Gastrocnemius medialis (tissue), 4 donors: Measurements from ENCODE around the gene FGF13. TPM values are rescaled to one million over a fixed set of nuclear protein-coding genes. Genes with fewer than 3 reads are reported as not detected.
A peak's percentile ranks its signal among the peaks of the same experiment; 100 is the strongest.

Source experiments
- ATAC-seq, 2 donors: fragments of 150-250 bp; one replicate each; pipeline ENCODE4 v1.9.1; 2016
- DNase-seq, 2 donors: peaks; one replicate each; pipeline ENCODE4 v3.0.0-alpha.2; 2019
- H3K27ac ChIP-seq, 4 donors: fragments of 200-600 bp; sonication (generic); 1 replicate in 1 of 4; 2 replicates in 3 of 4; pipeline ENCODE4 v1.5.1; 2016 to 2018; ENCODE audit warnings: mild to moderate bottlenecking in 2 of 4, moderate library complexity in 1 of 4
- H3K27me3 ChIP-seq, 3 donors: fragments of 200-600 bp; sonication (generic) in 2 of 3; 1 replicate in 1 of 3; 2 replicates in 2 of 3; pipeline versions ENCODE4 v1.5.1 to v1.6.0; 2016 to 2019; ENCODE audit warnings: mild to moderate bottlenecking in 1 of 3, moderate library complexity in 1 of 3
- H3K36me3 ChIP-seq, 2 donors: fragments of 200-600 bp; sonication (generic) in 1 of 2; one replicate each; pipeline ENCODE4 v1.5.1; 2017 to 2018
- H3K4me1 ChIP-seq, 2 donors: fragments of 200-600 bp; sonication (generic) in 1 of 2; one replicate each; pipeline ENCODE4 v1.5.1; 2016 to 2017; ENCODE audit warnings: mild to moderate bottlenecking in 2 of 2
- H3K4me3 ChIP-seq, 4 donors: fragments of 200-600 bp; sonication (generic) in 3 of 4; 1 replicate in 1 of 4; 2 replicates in 3 of 4; pipeline ENCODE4 v1.5.1; 2016 to 2019; ENCODE audit warnings: mild to moderate bottlenecking in 2 of 4
- H3K9me3 ChIP-seq, 3 donors: fragments of 200-600 bp; sonication (generic) in 2 of 3; 1 replicate in 1 of 3; 2 replicates in 2 of 3; pipeline ENCODE4 v1.5.1; 2016 to 2019
- POLR2A ChIP-seq, 2 donors: fragments of 450-650 bp; IDR thresholded peaks; one replicate each; pipeline ENCODE4 v1.6.1; 2017; ENCODE audit warnings: antibody characterized with exemption in 2 of 2, mild to moderate bottlenecking in 2 of 2, moderate library complexity in 2 of 2
- in situ Hi-C, 4 donors: fragments of 200-750 bp; cut with MboI; loops; one replicate each; pipeline versions ENCODE4 v1.15.0 to v1.8.0; 2017; ENCODE audit warnings: low sequenced_read_pairs in 4 of 4
- intact Hi-C: fragments of 100-400 bp; cut with DNase I; formaldehyde crosslinking; loops from one replicate; pipeline ENCODE4 v1.15.1; 2023; ENCODE audit warnings: low total_unique reads
- total RNA-seq, 4 donors: library from RNA; depleted of rRNA; stranded (reverse); fragments of >200 nt; gene quantifications; one replicate each; pipeline versions ENCODE4 v1.1.0 to v1.2.3, GENCODE V29; 2016
- TF ChIP-seq, protein P1 (sequence below), 5 experiments: fragments of 450-650 bp in 3 of 5; fragments of 200-600 bp in 2 of 5; sonication (generic) in 2 of 5; IDR thresholded peaks in 4 of 5; conservative IDR thresholded peaks in 1 of 5; 1 replicate in 4 of 5; 2 replicates in 1 of 5; pipeline ENCODE4 v1.5.1; 2016 to 2019; ENCODE audit warnings: antibody characterized with exemption in 5 of 5, mild to moderate bottlenecking in 3 of 5, moderate library complexity in 3 of 5

Gene FGF13
- total RNA-seq = 10 to 100 TPM; 12.5 to 25.0 (median 14.4) TPM

DNA sequence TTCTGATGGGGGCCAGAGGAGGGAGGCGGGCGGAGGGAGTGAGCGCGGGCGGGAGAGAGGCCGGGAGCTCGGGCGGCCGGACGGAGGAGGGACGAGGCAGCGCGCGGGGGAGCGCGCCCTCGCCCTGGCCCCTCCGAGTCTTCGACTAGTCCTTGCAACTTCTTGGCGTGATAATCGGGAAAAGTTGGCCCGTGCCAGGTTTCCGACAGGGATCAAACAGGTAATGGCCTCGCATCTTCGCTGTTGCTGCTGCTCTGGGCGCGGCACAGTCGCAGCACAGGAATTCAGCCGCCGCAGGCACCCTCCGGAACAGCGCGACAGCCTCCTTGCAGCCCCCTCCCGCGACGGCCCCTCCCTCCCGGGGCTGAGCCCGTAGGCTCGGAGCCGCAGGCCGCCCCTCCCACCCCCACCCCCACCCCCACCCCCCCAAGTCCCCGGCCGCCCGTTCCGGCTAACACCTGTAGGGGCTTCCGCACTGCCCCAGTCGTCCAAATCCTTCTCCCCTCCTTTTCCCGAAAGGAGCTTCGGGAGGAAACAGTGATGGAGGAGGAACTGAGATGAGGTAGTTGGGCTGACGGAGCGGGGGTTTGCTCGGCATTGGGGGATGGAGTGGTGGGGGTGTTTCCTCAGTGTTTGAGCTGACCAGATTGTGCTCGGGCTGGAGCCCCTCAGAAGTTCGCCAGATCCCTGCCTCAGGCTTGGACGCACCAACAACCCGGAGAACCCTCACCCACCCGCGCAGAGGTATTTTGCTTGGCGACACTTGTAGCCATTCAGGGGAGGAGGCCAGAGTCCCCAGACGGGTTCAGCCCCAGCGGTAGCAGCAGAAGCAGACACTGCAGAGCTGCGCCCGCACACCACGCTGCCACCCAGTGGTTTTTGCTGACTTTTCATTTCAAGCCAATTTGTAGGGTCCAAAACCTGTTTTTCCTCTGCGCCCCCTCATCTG is at the start of gene FGF13:
TSS of gene FGF13 (minus strand) at position 319 of the 949 bp plus-strand sequence. CDS start 714 bp downstream, outside the sequence.
- no peak for TF ChIP-seq POLR2A (IDR thresholded peaks at IDR 0.05)
- TF ChIP-seq, protein P1, sequence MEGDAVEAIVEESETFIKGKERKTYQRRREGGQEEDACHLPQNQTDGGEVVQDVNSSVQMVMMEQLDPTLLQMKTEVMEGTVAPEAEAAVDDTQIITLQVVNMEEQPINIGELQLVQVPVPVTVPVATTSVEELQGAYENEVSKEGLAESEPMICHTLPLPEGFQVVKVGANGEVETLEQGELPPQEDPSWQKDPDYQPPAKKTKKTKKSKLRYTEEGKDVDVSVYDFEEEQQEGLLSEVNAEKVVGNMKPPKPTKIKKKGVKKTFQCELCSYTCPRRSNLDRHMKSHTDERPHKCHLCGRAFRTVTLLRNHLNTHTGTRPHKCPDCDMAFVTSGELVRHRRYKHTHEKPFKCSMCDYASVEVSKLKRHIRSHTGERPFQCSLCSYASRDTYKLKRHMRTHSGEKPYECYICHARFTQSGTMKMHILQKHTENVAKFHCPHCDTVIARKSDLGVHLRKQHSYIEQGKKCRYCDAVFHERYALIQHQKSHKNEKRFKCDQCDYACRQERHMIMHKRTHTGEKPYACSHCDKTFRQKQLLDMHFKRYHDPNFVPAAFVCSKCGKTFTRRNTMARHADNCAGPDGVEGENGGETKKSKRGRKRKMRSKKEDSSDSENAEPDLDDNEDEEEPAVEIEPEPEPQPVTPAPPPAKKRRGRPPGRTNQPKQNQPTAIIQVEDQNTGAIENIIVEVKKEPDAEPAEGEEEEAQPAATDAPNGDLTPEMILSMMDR (IDR thresholded peaks at IDR 0.05 in 4 of 5, conservative IDR thresholded peaks at IDR 0.05 in 1 of 5) = no peak
- DNase-seq (no peak), ATAC-seq (peak in 1 of 2 donors; percentile 44)
- Histone ChIP-seq H3K4me3 (peak within 1 kb of the TSS; percentile 42 to 55 (median 46)), H3K27ac (no peak within 1 kb of the TSS), H3K36me3 (no peaks in the 10 kb centered on the region), H3K4me1 (no peaks in the 10 kb centered on the region), H3K27me3 (peaks cover 0 to 3% (median 0%) of the 10 kb centered on the region in 3 donors), H3K9me3 (no peaks in the 10 kb centered on the region)
- in situ Hi-C loops = no loop called here
- intact Hi-C loops = no loop called here

DNA sequence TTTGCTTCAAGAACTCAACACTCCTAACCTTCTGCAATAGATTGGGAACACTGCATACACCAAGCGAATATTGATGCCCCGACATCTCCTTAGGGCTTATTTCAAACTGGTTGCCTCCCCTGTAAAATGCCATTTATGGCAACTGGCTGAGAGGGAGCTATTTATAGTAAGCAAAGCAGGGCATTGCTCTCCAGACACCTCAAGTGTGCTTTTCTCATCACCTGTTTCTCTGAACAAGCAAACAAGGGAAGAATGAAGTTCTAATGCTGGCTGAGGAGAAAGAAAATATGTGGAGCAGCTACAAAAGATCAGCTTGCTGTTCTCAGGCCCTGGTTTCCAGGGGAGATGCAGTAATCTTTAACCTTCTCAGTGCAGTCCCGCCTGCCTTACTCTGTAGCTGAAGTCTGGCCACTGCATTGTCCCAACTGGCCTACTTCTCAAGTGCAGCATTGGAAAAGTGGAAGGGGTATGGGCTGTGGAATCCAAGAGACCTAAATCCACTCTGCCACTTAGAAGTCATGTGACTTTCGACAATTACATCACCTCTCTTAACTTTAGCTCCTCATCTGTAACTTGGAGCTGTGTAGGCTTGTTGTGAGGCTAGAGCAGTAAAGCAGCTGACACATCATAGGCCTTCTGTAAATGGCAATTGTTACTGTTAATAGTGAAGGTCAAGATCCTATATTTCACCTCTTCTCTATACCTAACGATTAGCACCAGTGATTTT is 47.9 kb upstream of the FGF13 start:
- no peaks in the 10 kb centered on the region for H3K9me3 ChIP-seq
- TF ChIP-seq, protein P1 (IDR thresholded peaks at IDR 0.05 in 4 of 5, conservative IDR thresholded peaks at IDR 0.05 in 1 of 5) = no peak
- no peak for TF ChIP-seq POLR2A (IDR thresholded peaks at IDR 0.05)
- H3K4me1 ChIP-seq = peaks cover 0 to 11% of the 10 kb centered on the region in 2 donors
- no peaks in the 10 kb centered on the region for H3K36me3 ChIP-seq
- no peaks in the 10 kb centered on the region for H3K27me3 ChIP-seq
- H3K27ac ChIP-seq = no peak overlapping the region
- ATAC-seq (peak; percentile 13 to 55), DNase-seq (no peak)
- no peak overlapping the region for H3K4me3 ChIP-seq
- in situ Hi-C loops (loop anchor here in 2 of 4 donors (25.0 kb wide), 1 partner anchor 803 kb away; no protein-coding TSS in a partner anchor), intact Hi-C loops (no loop called here)

DNA sequence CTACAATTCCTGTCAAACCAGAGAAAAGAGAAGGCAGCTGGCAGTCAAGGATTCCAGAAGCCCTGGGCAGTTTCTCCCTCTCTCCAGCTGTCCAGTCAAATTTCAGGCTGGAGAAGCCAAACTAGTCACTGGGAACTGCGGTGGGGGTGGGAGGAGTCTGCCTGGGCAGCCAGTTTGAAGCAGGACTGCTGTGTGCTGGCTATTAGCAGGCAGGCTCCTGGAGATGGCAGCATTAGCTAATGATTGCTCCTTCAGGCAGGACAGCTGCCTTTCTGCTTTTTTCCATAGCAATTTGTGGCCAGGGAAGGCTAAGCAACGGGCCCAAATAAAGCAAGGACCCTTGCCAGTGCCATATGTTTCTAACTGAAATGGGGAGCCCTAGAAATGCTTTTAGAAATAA is 44.7 kb upstream of the FGF13 start:
- H3K36me3 ChIP-seq = no peaks in the 10 kb centered on the region
- H3K4me3 ChIP-seq = no peak overlapping the region
- no peak overlapping the region for H3K27ac ChIP-seq
- H3K4me1 ChIP-seq = peaks cover 0 to 11% of the 10 kb centered on the region in 2 donors
- no peaks in the 10 kb centered on the region for H3K27me3 ChIP-seq
- in situ Hi-C loops = loop anchor here in 2 of 4 donors (25.0 kb wide), 1 partner anchor 806 kb away; no protein-coding TSS in a partner anchor
- DNase-seq = peak; percentile 4 to 32
- TF ChIP-seq, protein P1 (IDR thresholded peaks at IDR 0.05 in 4 of 5, conservative IDR thresholded peaks at IDR 0.05 in 1 of 5) = peak in 1 of 5 experiments; percentile 30
- TF ChIP-seq POLR2A (IDR thresholded peaks at IDR 0.05) = no peak
- no peaks in the 10 kb centered on the region for H3K9me3 ChIP-seq
- intact Hi-C loops = no loop called here
- ATAC-seq = peak; percentile 76 to 79

DNA sequence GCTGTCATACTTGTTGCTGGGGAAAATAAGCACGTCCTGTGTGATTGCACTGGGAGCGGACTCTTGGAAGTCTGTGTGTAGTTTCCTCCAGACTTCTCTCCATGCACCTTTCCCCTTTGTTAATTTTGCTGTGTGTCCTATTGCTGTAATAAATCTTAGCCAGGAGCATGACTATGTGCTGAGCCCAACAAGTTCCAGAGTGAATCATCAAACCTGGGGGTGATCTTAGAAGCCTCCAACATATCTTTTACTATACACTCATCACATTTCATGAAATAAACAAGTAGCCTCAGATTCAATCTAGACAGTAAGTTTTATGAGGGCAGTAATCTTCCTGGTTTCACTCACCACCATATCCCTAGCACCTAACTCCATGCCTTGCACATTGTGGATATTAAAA is 43.3 kb upstream of the FGF13 start:
- H3K9me3 ChIP-seq = no peaks in the 10 kb centered on the region
- TF ChIP-seq POLR2A (IDR thresholded peaks at IDR 0.05) = no peak
- TF ChIP-seq, protein P1 (IDR thresholded peaks at IDR 0.05 in 4 of 5, conservative IDR thresholded peaks at IDR 0.05 in 1 of 5) = no peak
- H3K27ac ChIP-seq = no peak overlapping the region
- no peaks in the 10 kb centered on the region for H3K27me3 ChIP-seq
- H3K36me3 ChIP-seq = no peaks in the 10 kb centered on the region
- ATAC-seq (peak in 1 of 2 donors; percentile 49), DNase-seq (no peak)
- no peak overlapping the region for H3K4me3 ChIP-seq
- H3K4me1 ChIP-seq = peaks cover 0 to 6% of the 10 kb centered on the region in 2 donors
- intact Hi-C loops (no loop called here), in situ Hi-C loops (loop anchor here in 2 of 4 donors (25.0 kb wide), 1 partner anchor 807 kb away; no protein-coding TSS in a partner anchor)
